GM21723 (cell line): ENCODE results near the gene FAM9C.

Source experiments
- ATAC-seq: cut with Tn5 transposase; IDR thresholded peaks from one replicate; pipeline ENCODE4 v1.9.1; 2021; ENCODE audit warnings: mild to moderate bottlenecking, moderate library complexity; ENCODE audit not compliant: unreplicated experiment

Gene FAM9C

GRCh38 chrX:12986164-12986779 lies 58.1 kb downstream of the FAM9C start:
- ATAC-seq: peak; percentile 42
